GM10266 (cell line): ENCODE measurements around the gene CNEP1R1.

Experiments used
- DNase-seq: peaks from one replicate; pipeline ENCODE4 v3.0.0; 2012; ENCODE audit errors: extremely low spot score
- TF ChIP-seq, protein P1 (sequence below): IDR thresholded peaks from 2 replicates; pipeline ENCODE4 v1.5.1; 2012; ENCODE audit warnings: mild to moderate bottlenecking, low read depth; ENCODE audit not compliant: control insufficient read depth, insufficient read depth; ENCODE audit errors: missing control alignments

Gene CNEP1R1

DNA sequence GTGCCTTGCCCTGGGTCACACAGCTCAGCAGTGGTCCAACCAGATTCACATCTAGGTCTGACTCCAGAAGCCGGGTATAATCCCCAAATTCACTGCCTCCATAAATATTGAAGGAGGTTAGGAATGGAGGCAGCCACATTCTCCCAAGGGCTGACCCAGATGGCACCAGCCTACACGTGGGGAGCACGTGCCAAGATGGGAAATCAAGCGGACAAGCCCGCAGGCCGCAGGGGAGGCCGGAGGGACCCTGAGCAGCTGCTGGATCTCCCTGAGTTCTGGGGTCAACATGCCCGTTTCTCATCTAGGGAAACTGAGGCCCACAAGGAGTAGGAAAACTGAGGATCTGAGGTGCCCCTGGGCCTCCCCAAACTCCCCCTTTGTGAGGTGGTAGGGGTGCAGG lies 32.2 kb upstream of the CNEP1R1 start:
- no peak for DNase-seq
- TF ChIP-seq, protein P1, sequence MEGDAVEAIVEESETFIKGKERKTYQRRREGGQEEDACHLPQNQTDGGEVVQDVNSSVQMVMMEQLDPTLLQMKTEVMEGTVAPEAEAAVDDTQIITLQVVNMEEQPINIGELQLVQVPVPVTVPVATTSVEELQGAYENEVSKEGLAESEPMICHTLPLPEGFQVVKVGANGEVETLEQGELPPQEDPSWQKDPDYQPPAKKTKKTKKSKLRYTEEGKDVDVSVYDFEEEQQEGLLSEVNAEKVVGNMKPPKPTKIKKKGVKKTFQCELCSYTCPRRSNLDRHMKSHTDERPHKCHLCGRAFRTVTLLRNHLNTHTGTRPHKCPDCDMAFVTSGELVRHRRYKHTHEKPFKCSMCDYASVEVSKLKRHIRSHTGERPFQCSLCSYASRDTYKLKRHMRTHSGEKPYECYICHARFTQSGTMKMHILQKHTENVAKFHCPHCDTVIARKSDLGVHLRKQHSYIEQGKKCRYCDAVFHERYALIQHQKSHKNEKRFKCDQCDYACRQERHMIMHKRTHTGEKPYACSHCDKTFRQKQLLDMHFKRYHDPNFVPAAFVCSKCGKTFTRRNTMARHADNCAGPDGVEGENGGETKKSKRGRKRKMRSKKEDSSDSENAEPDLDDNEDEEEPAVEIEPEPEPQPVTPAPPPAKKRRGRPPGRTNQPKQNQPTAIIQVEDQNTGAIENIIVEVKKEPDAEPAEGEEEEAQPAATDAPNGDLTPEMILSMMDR, result no peak

DNA sequence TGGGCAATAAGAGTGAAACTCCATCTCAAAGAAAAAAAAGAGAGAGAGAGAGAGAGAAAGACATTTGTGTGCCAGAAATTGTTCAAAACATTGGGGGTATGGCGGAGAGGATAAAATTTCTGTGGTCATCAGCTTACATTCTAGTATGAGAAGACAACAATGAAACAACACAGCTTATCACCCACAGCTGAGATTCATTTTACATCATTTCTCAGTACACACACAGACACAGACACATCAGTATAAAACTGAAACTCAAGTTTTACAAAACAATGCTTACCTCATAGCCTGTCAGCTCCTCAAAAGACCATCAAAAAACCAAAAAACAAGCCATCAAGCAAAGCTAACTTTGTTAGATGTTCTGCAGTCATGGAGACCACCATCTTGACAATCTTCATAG lies 31.4 kb upstream of the CNEP1R1 start:
- TF ChIP-seq, protein P1, result no peak
- DNase-seq, result no peak

GRCh38 chr16:49994006-49994405 lies 31.0 kb upstream of the CNEP1R1 start:
- no peak for DNase-seq
- TF ChIP-seq, protein P1, result no peak

DNA sequence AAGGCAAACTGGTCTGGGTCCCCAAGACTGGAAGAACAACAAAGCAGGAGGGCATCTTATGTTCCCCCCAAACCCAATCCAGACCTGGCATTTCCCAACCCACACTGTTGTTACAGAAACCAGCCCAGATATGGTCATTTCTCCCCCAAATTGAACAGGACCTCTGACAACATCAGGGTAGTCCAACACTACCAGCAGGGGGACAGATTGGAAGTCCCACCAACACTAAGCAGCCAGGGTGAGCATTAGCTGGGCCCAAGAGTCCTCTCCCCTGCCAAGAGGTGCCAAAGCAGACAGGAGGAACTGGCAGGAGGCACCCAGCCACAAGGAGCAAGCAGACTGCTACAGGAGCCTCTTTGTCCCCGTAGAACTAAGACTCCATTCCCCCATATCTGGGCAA lies 29.3 kb upstream of the CNEP1R1 start:
- no peak for DNase-seq
- TF ChIP-seq, protein P1, result no peak

DNA sequence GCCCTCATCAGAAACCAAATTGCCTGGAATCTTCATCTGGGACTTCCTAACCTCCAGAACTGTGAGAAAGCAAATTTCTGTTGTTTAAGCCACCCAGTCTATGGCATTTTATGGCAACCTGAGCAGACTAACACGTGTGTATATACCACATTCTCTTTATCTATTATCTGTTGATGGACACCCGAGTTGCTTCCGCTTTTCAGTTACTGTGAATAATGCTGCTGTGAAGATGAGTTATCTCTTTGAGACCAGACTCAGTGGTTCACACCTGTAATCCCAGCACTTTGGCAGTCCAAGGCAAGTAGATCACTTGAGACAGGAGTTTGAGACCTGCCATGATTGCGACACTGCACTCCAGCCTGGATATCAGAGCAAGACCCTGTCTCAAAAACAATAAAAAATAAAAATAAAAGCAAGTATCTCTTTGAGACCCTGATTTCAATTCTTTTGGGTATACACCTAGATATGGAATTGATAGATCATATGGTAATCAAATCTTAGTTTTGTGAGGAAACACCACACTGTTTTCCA lies 27.2 kb upstream of the CNEP1R1 start:
- DNase-seq, result no peak
- TF ChIP-seq, protein P1, result no peak

DNA sequence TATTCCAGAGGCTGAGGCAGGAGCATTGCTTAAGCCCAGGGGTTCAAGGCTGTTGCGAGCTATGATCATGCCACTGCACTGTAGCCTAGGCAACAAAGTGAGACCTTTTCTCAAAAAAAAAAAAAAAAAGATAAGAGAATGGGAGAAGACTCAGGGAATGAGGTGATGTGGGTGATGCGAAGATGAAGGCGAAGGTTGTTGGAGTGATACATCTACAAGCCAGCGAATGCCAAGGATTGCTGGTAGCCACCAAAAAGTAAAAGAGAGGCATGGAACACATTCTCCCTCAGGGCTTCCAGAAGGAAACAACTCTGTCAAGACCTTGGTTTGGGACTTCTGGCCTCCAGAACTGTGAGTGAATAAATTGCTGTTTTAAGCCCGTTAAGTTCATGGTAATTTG lies 26.0 kb upstream of the CNEP1R1 start:
- DNase-seq, result no peak
- TF ChIP-seq, protein P1, result no peak

DNA sequence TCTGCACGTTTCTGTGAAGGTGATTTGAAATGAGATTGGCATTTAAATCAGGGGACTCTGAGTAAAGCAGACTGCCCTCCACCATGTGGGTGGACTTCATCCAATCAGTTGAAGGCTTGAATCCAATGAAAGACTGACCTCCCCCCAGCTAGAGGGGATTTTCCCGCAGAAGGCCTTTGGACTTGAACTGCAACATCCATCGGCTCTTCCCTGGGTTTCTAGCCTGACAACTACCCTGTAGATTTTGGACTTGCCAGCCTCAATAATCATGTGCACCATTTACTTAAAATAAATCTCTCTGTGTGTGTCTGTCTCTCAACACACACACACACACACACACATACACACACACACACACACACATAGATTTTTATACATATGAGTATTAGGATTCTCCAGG lies 23.9 kb upstream of the CNEP1R1 start:
- TF ChIP-seq, protein P1, result no peak
- DNase-seq, result no peak

DNA sequence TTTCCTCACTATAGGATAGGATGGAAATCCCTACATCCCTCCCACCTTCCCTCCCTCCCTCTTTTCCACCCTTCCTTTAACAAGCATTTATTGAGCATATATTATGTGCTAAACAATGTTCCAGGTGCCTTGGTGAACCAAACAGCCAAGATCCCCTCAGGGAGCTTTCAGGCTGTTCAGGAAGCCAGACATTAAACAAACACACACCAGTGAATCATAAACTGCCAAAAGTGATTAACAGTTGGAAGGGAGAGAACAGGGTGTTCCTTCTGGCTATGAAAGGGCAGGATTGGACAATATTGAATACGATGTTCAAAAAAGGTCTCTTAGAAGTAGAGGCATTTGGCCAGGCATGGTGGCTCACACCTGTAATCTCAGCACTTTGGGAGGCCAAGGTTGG lies 22.8 kb upstream of the CNEP1R1 start:
- no peak for DNase-seq
- TF ChIP-seq, protein P1, result no peak
